Measurements from ENCODE around the gene MLPH.

MLPH gene

DNA sequence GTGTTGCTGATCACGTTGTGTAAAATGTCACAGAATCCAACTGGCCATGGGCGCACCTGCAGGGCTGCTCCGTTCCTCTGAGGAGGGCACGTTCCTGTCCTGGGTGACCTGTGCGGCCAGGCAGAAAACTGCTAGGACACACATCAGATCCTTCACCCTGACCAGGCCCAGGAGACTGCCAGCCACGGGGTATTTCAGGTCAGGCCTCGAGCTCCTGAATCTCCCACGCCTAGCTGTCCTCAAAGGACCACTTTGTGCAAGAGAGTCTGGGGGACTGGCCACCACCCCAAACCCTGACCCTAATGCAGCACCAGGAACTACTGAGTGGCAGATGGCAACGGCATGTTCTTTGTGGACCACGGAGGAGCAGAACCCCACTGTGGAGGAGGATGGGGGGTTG, 90.4 kb downstream of the MLPH start:
- H2AFZ ChIP-seq (ENCODE audit: low read depth, low read length, severe bottlenecking), result no peak overlapping the region
- H3K9me2 ChIP-seq (replicated peaks; ENCODE audit: insufficient read depth, low read length), result no peaks in the 10 kb centered on the region
- H3K36me3 ChIP-seq (ENCODE audit: low read length), result no peaks in the 10 kb centered on the region
- no peak overlapping the region for H3K27ac ChIP-seq (ENCODE audit: low read depth, low read length)
- TF ChIP-seq, protein P1, sequence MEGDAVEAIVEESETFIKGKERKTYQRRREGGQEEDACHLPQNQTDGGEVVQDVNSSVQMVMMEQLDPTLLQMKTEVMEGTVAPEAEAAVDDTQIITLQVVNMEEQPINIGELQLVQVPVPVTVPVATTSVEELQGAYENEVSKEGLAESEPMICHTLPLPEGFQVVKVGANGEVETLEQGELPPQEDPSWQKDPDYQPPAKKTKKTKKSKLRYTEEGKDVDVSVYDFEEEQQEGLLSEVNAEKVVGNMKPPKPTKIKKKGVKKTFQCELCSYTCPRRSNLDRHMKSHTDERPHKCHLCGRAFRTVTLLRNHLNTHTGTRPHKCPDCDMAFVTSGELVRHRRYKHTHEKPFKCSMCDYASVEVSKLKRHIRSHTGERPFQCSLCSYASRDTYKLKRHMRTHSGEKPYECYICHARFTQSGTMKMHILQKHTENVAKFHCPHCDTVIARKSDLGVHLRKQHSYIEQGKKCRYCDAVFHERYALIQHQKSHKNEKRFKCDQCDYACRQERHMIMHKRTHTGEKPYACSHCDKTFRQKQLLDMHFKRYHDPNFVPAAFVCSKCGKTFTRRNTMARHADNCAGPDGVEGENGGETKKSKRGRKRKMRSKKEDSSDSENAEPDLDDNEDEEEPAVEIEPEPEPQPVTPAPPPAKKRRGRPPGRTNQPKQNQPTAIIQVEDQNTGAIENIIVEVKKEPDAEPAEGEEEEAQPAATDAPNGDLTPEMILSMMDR (IDR thresholded peaks at IDR 0.05; ENCODE audit: insufficient read depth, low read length, poor library complexity, severe bottlenecking), result no peak
- TF ChIP-seq EZH2phosphoT487 (conservative IDR thresholded peaks at IDR 0.05; ENCODE audit: low read length), result no peak
- H3K4me3 ChIP-seq (ENCODE audit: insufficient read depth, low read length, poor library complexity, severe bottlenecking), result no peak overlapping the region
- H3K79me2 ChIP-seq (ENCODE audit: insufficient read depth, low read length), result no peaks in the 10 kb centered on the region
- H3F3A ChIP-seq (ENCODE audit: insufficient read depth), result no peaks in the 10 kb centered on the region
- H3K9me3 ChIP-seq (ENCODE audit: insufficient read depth, low read length), result no peaks in the 10 kb centered on the region
- no peaks in the 10 kb centered on the region for H4K20me1 ChIP-seq (ENCODE audit: low read depth, low read length)
- no peak overlapping the region for H3K4me2 ChIP-seq (ENCODE audit: low read depth, low read length, poor library complexity, severe bottlenecking)
- no peak overlapping the region for H3K9ac ChIP-seq (ENCODE audit: low read length)
- no peaks in the 10 kb centered on the region for H3K27me3 ChIP-seq (ENCODE audit: low read length)

DNA sequence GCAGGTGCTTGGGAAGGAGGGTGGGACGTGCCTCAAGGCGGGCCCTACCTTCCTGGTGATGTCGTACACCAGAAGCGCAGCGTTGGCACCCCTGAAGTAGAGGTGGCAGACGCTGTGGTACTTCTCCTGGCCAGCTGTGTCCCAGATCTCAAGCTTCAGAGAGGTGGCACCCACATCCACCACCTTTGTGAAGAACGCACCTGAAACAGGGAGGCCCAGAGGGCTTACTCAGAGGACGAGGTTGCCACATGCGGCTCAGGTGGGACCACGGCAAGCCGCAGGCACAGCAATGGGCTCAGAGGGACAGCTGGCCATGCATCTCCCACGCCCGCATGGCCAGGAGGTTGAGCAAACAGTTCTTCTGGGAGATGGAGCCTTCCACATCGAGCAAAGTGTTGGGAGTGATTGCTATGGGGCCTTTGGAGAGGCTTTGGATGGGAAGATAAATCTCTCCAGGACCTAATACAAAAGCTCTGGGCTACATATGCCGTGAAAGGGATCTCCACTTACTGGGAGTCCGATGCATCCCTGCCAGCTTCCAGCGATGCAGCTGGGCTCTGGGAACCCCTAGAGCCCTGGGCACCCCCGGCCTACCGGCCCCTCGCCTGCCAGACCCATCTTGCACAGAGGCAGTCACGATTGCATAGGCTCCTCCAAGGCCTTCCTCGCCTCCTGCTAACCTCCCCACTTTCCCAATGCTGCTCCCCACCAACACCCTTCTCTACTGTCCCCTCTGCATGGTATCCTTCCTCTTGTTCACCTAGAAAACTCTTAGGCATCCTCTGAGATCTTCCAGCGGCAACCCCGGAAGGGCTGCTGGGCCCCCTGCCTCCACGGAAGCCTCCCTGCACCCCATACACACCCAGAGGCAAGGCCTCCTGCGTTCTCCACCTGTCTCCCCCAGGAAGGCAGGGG, 91.2 kb downstream of the MLPH start:
- no peaks in the 10 kb centered on the region for H3K79me2 ChIP-seq (ENCODE audit: insufficient read depth, low read length)
- no peak overlapping the region for H3K4me2 ChIP-seq (ENCODE audit: low read depth, low read length, poor library complexity, severe bottlenecking)
- H3K27me3 ChIP-seq (ENCODE audit: low read length), result no peaks in the 10 kb centered on the region
- H3K4me3 ChIP-seq (ENCODE audit: insufficient read depth, low read length, poor library complexity, severe bottlenecking), result no peak overlapping the region
- H3K27ac ChIP-seq (ENCODE audit: low read depth, low read length), result no peak overlapping the region
- no peak overlapping the region for H3K9ac ChIP-seq (ENCODE audit: low read length)
- no peak overlapping the region for H2AFZ ChIP-seq (ENCODE audit: low read depth, low read length, severe bottlenecking)
- H4K20me1 ChIP-seq (ENCODE audit: low read depth, low read length), result no peaks in the 10 kb centered on the region
- H3F3A ChIP-seq (ENCODE audit: insufficient read depth), result no peaks in the 10 kb centered on the region
- H3K9me2 ChIP-seq (replicated peaks; ENCODE audit: insufficient read depth, low read length), result no peaks in the 10 kb centered on the region
- no peaks in the 10 kb centered on the region for H3K36me3 ChIP-seq (ENCODE audit: low read length)
- TF ChIP-seq, protein P1 (IDR thresholded peaks at IDR 0.05; ENCODE audit: insufficient read depth, low read length, poor library complexity, severe bottlenecking), result no peak
- no peak for TF ChIP-seq EZH2phosphoT487 (conservative IDR thresholded peaks at IDR 0.05; ENCODE audit: low read length)
- no peaks in the 10 kb centered on the region for H3K9me3 ChIP-seq (ENCODE audit: insufficient read depth, low read length)

DNA sequence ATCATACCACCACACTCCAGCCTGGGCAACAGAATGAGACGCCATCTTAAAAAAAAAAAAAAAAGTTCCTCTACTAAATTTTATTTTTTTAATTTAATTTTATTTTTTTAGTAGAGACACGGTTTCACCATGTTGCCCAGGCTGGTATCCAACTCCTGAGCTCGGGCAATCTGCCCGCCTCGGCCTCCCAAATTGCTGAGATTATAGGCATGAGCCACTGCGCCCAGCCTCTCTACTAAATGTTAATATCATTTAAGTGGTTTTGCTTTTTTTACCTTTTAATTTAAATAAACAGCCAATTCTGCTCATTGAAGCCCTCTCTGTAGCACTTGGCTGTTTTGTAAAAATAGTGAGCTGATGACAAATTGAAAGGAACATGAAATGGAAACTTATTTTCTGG, 94.3 kb downstream of the MLPH start:
- Histone ChIP-seq H3K36me3 (ENCODE audit: low read length) (no peaks in the 10 kb centered on the region), H3K9me2 (replicated peaks; ENCODE audit: insufficient read depth, low read length) (no peaks in the 10 kb centered on the region), H3K27ac (ENCODE audit: low read depth, low read length) (no peak overlapping the region), H3F3A (ENCODE audit: insufficient read depth) (no peaks in the 10 kb centered on the region), H2AFZ (ENCODE audit: low read depth, low read length, severe bottlenecking) (no peak overlapping the region), H3K9me3 (ENCODE audit: insufficient read depth, low read length) (no peaks in the 10 kb centered on the region), H3K9ac (ENCODE audit: low read length) (no peak overlapping the region), H3K27me3 (ENCODE audit: low read length) (no peaks in the 10 kb centered on the region), H3K4me2 (ENCODE audit: low read depth, low read length, poor library complexity, severe bottlenecking) (no peak overlapping the region), H3K4me3 (ENCODE audit: insufficient read depth, low read length, poor library complexity, severe bottlenecking) (no peak overlapping the region), H4K20me1 (ENCODE audit: low read depth, low read length) (no peaks in the 10 kb centered on the region), H3K79me2 (ENCODE audit: insufficient read depth, low read length) (no peaks in the 10 kb centered on the region)
- no peak for TF ChIP-seq EZH2phosphoT487 (conservative IDR thresholded peaks at IDR 0.05; ENCODE audit: low read length)
- TF ChIP-seq, protein P1 (IDR thresholded peaks at IDR 0.05; ENCODE audit: insufficient read depth, low read length, poor library complexity, severe bottlenecking), result no peak
